CD14-positive monocyte (primary cell): ENCODE results near the gene ISCA1. TPM values are rescaled to one million over a fixed set of nuclear protein-coding genes. Genes with fewer than 3 reads are reported as not detected.
A peak's percentile ranks its signal among the peaks of the same experiment; 100 is the strongest.
"Not testable (repeated sequence)": the region's sequence is repeated elsewhere in the genome, so short reads cannot be mapped to it uniquely, and the experiment has no call there.

Experiments used
- DNase-seq, 3 donors: peaks; one replicate each; pipeline ENCODE4 v3.0.0-alpha.2; 2011 to 2022
- H2AFZ ChIP-seq: 2 replicates; pipeline ENCODE4 v1.6.0; 2012; ENCODE audit warnings: mild to moderate bottlenecking, low read depth, low read length, inconsistent platforms; ENCODE audit not compliant: insufficient read depth, poor library complexity, severe bottlenecking
- H3K27ac ChIP-seq, 2 donors: 1 replicate in 1 of 2; 2 replicates in 1 of 2; pipeline ENCODE4 v1.5.1; 2012 to 2013; ENCODE audit warnings: low read length in 2 of 2, control low read depth in 1 of 2, inconsistent platforms in 1 of 2, low read depth in 1 of 2, mild to moderate bottlenecking in 1 of 2
- H3K27me3 ChIP-seq, 2 donors: one replicate each; pipeline versions ENCODE4 v1.6.0 to v1.6.1; 2011 to 2013; ENCODE audit warnings: low read length in 2 of 2; ENCODE audit not compliant: control insufficient read depth in 2 of 2, insufficient read depth in 2 of 2
- H3K36me3 ChIP-seq, 2 donors: replicated peaks in 1 of 2; 1 replicate in 1 of 2; 2 replicates in 1 of 2; pipeline versions ENCODE4 v1.5.1 to v1.6.1; 2012 to 2013; ENCODE audit warnings: low read length in 2 of 2, control low read depth in 1 of 2, inconsistent platforms in 1 of 2, mild to moderate bottlenecking in 1 of 2; ENCODE audit not compliant: insufficient read depth in 2 of 2, control insufficient read depth in 1 of 2
- H3K4me1 ChIP-seq, 2 donors: 1 replicate in 1 of 2; 2 replicates in 1 of 2; pipeline versions ENCODE4 v1.5.1 to v1.6.1; 2012 to 2013; ENCODE audit warnings: low read length in 2 of 2, control low read depth in 1 of 2, inconsistent platforms in 1 of 2, mild to moderate bottlenecking in 1 of 2, moderate library complexity in 1 of 2; ENCODE audit not compliant: insufficient read depth in 2 of 2, control insufficient read depth in 1 of 2
- H3K4me2 ChIP-seq: replicated peaks from 2 replicates; pipeline ENCODE3; 2012; ENCODE audit warnings: low read length, moderate library complexity, mild to moderate bottlenecking; ENCODE audit not compliant: poor library complexity, severe bottlenecking; ENCODE audit errors: extremely low read depth
- H3K4me3 ChIP-seq, 3 experiments: fragments of 200-600 bp in 1 of 3; sonication (generic) in 1 of 3; replicated peaks in 1 of 3; 1 replicate in 2 of 3; 2 replicates in 1 of 3; pipeline ENCODE4 v1.5.1; 2011 to 2013; ENCODE audit warnings: low read length in 3 of 3, mild to moderate bottlenecking in 3 of 3, control low read depth in 2 of 3, low read depth in 2 of 3, inconsistent platforms in 1 of 3, moderate library complexity in 1 of 3
- H3K79me2 ChIP-seq: 2 replicates; pipeline ENCODE4 v1.6.0; 2012; ENCODE audit warnings: mild to moderate bottlenecking, control low read depth, inconsistent platforms, low read length, moderate library complexity; ENCODE audit not compliant: insufficient read depth
- H3K9ac ChIP-seq: 2 replicates; pipeline ENCODE4 v1.6.0; 2017; ENCODE audit warnings: low read length, mild to moderate bottlenecking; ENCODE audit not compliant: insufficient read depth, poor library complexity, severe bottlenecking
- H3K9me3 ChIP-seq, 2 donors: replicated peaks in 1 of 2; 1 replicate in 1 of 2; 2 replicates in 1 of 2; pipeline versions ENCODE4 v1.5.1 to v1.6.1; 2012 to 2013; ENCODE audit warnings: low read length in 2 of 2, control low read depth in 1 of 2; ENCODE audit not compliant: control insufficient read depth in 1 of 2, insufficient read depth in 1 of 2
- H4K20me1 ChIP-seq: 2 replicates; pipeline ENCODE4 v1.6.0; 2012; ENCODE audit warnings: mild to moderate bottlenecking, low read length, control low read depth, moderate library complexity; ENCODE audit not compliant: insufficient read depth
- H3K27ac Mint-ChIP-seq, 7 donors: one replicate each; pipeline ENCODE4 v1.8.0; 2020; ENCODE audit warnings: mild to moderate bottlenecking in 7 of 7, mixed read lengths in 7 of 7, moderate library complexity in 6 of 7, inconsistent platforms in 2 of 7
- H3K27me3 Mint-ChIP-seq, 3 donors: one replicate each; pipeline ENCODE4 v1.8.0; 2021 to 2022; ENCODE audit warnings: low read depth in 3 of 3, mild to moderate bottlenecking in 3 of 3, mixed read lengths in 3 of 3, moderate library complexity in 3 of 3, inconsistent platforms in 1 of 3
- H3K36me3 Mint-ChIP-seq, 2 donors: one replicate each; pipeline ENCODE4 v1.8.0; 2020; ENCODE audit warnings: mixed read lengths in 2 of 2, inconsistent platforms in 1 of 2, mild to moderate bottlenecking in 1 of 2
- H3K4me1 Mint-ChIP-seq: one replicate; pipeline ENCODE4 v1.8.0; 2020; ENCODE audit warnings: mild to moderate bottlenecking, mixed read lengths
- H3K4me3 Mint-ChIP-seq, 2 donors: one replicate each; pipeline ENCODE4 v1.8.0; 2020; ENCODE audit warnings: mild to moderate bottlenecking in 2 of 2, mixed read lengths in 2 of 2, moderate library complexity in 1 of 2
- H3K9me3 Mint-ChIP-seq, 7 donors: one replicate each; pipeline ENCODE4 v1.8.0; 2020 to 2022; ENCODE audit warnings: mixed read lengths in 7 of 7, mild to moderate bottlenecking in 6 of 7, moderate library complexity in 6 of 7, inconsistent platforms in 2 of 7
- WGBS: methylation state at CpG from one replicate; pipeline ENCODE4 v1.1.5; 2013; ENCODE audit warnings: missing lambda C conversion rate; ENCODE audit not compliant: insufficient coverage; 5-methylcytosine and 5-hydroxymethylcytosine counted together
- intact Hi-C, 2 donors: fragments of 100-400 bp; cut with micrococcal nuclease; formaldehyde crosslinking; loops; one replicate each; pipeline versions ENCODE4 v1.15.0 to v1.15.1; 2023
- polyA plus RNA-seq, 3 donors: library from polyadenylated mRNA; depleted of rRNA in 1 of 3; unstranded in 2 of 3; stranded (reverse) in 1 of 3; fragments of 300-500 nt in 2 of 3; fragments of >200 nt in 1 of 3; fragmentation: Illumina TruSeq in 2 of 3; gene quantifications; 1 replicate in 2 of 3; 2 replicates in 1 of 3; pipeline ENCODE4 v1.2.3, GENCODE V29; 2012 to 2021
- TF ChIP-seq, protein P1 (sequence below): fragments of 200-600 bp; IDR thresholded peaks from one replicate; pipeline ENCODE4 v1.8.0; 2022; ENCODE audit warnings: antibody characterized with exemption, mild to moderate bottlenecking

Gene ISCA1
- polyA plus RNA-seq, 3 donors = 13.2 to 46.7 (median 36.9) TPM

DNA sequence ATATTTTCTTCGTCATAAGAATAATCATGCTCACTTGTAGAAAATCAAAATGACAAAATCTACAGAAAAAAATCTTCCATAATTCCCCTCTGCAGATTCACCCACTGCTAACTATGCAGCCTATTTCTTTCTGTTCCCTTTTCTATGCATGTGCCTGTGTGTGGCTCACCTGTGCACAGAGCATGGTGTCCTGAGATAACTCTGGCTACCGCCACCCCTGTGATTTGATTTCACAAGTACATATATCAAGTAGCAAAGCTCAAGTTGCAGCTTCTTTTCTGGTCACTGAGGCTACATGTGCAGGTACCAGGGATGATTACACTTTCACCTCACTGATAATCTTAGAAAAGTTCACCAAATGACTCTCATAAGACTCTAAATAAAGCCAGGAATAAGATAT lies 18.4 kb upstream of the ISCA1 start:
- WGBS = 88% methylated on average over 1 of the region's 2 CpGs
- no peaks in the 10 kb centered on the region for H3K4me1 ChIP-seq
- intact Hi-C loops = no loop called here
- no peak overlapping the region for H3K4me3 Mint-ChIP-seq
- H3K4me2 ChIP-seq = no peak overlapping the region
- peaks cover 0 to 3% (median 0%) of the 10 kb centered on the region in 7 donors for H3K9me3 Mint-ChIP-seq
- H3K36me3 ChIP-seq = peaks cover 100% of the 10 kb centered on the region in 2 donors
- H3K27me3 Mint-ChIP-seq = no peaks in the 10 kb centered on the region
- H3K4me1 Mint-ChIP-seq = no peaks in the 10 kb centered on the region
- TF ChIP-seq, protein P1, sequence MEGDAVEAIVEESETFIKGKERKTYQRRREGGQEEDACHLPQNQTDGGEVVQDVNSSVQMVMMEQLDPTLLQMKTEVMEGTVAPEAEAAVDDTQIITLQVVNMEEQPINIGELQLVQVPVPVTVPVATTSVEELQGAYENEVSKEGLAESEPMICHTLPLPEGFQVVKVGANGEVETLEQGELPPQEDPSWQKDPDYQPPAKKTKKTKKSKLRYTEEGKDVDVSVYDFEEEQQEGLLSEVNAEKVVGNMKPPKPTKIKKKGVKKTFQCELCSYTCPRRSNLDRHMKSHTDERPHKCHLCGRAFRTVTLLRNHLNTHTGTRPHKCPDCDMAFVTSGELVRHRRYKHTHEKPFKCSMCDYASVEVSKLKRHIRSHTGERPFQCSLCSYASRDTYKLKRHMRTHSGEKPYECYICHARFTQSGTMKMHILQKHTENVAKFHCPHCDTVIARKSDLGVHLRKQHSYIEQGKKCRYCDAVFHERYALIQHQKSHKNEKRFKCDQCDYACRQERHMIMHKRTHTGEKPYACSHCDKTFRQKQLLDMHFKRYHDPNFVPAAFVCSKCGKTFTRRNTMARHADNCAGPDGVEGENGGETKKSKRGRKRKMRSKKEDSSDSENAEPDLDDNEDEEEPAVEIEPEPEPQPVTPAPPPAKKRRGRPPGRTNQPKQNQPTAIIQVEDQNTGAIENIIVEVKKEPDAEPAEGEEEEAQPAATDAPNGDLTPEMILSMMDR = no peak
- no peak overlapping the region for H2AFZ ChIP-seq
- H3K79me2 ChIP-seq = no peaks in the 10 kb centered on the region
- peaks cover 100% of the 10 kb centered on the region for H4K20me1 ChIP-seq
- no peak overlapping the region for H3K27ac ChIP-seq
- no peak overlapping the region for H3K9ac ChIP-seq
- H3K9me3 ChIP-seq = no peaks in the 10 kb centered on the region
- H3K27me3 ChIP-seq = no peaks in the 10 kb centered on the region
- peaks cover 84 to 96% of the 10 kb centered on the region in 2 donors for H3K36me3 Mint-ChIP-seq
- H3K4me3 ChIP-seq = no peak overlapping the region
- no peak overlapping the region for H3K27ac Mint-ChIP-seq
- no peak for DNase-seq

DNA sequence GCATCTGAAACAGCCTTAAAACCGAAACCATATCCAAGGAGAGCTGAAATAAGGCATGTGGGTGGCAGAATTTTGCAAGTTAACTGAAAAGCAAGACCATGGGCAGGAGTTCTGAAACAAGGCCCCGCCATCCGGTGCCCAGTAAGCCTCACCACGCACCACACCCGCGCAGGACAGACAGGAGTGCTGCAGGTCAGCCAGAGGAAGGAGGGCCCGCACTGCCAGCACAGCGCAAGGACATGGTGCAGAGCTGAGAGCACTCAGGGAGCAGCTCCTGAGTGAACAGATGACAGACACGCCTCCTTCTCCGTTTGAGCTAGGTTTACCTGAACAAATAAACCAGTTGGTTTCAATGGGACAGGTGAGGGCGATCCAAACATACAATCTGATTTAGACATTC lies 16.5 kb upstream of the ISCA1 start:
- Histone ChIP-seq H4K20me1 (peaks cover 92% of the 10 kb centered on the region), H3K4me1 (no peaks in the 10 kb centered on the region), H3K36me3 (peaks cover 93 to 97% of the 10 kb centered on the region in 2 donors), H2AFZ (no peak overlapping the region), H3K79me2 (no peaks in the 10 kb centered on the region), H3K27ac (no peak overlapping the region), H3K9ac (no peak overlapping the region), H3K4me2 (no peak overlapping the region), H3K9me3 (no peaks in the 10 kb centered on the region), H3K27me3 (no peaks in the 10 kb centered on the region), H3K4me3 (no peak overlapping the region)
- Mint-ChIP-seq H3K36me3 (peaks cover 79 to 90% of the 10 kb centered on the region in 2 donors), H3K4me1 (no peaks in the 10 kb centered on the region), H3K27ac (peak overlapping the region in 3 of 7 donors; percentile 9 to 31 (median 22)), H3K9me3 (peaks cover 0 to 3% (median 0%) of the 10 kb centered on the region in 7 donors), H3K4me3 (no peak overlapping the region), H3K27me3 (no peaks in the 10 kb centered on the region)
- TF ChIP-seq, protein P1 = no peak
- no peak for DNase-seq
- intact Hi-C loops = no loop called here
- 90% methylated on average over 11 of the region's 11 CpGs for WGBS

DNA sequence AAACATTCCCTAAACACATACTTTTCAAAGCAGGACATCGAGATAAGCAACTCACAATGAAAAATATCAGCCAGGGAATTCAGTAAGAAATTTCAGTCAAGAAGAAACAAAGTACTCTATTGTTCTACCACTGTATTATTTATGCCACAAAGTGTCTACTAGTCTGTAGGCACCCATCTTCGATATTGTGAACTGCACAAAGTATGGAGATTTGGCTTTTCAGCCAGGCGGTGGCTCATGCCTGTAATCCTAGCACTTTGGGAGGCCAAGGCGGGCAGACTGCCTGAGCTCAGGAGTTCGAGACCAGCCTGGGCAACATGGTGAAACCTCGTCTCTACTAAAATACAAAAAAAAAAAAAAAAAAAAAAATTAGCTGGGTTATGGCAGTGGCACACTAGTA lies 8.0 kb upstream of the ISCA1 start:
- H3K9ac ChIP-seq, H3K9me3 Mint-ChIP-seq, H3K27ac Mint-ChIP-seq, H3K79me2 ChIP-seq, DNase-seq, H3K27me3 Mint-ChIP-seq, H2AFZ ChIP-seq, H3K9me3 ChIP-seq, intact Hi-C loops, H3K4me1 ChIP-seq, H3K4me2 ChIP-seq, H3K4me1 Mint-ChIP-seq, H3K4me3 Mint-ChIP-seq, H3K27me3 ChIP-seq, H3K4me3 ChIP-seq: not testable (repeated sequence)
- peak overlapping the region in 1 of 2 donors; percentile 14 for H3K27ac ChIP-seq
- H3K36me3 Mint-ChIP-seq = peaks cover 57 to 78% of the 10 kb centered on the region in 2 donors
- H3K36me3 ChIP-seq = peaks cover 64 to 87% of the 10 kb centered on the region in 2 donors
- peaks cover 75% of the 10 kb centered on the region for H4K20me1 ChIP-seq
- WGBS = 100% methylated on average over 2 of the region's 6 CpGs
